HAP-1 (cell line): ENCODE results near the gene CXCL17.

Source experiments
- DNase-seq, 2 experiments: peaks; one replicate each; pipeline ENCODE4 v3.0.0-alpha.2; 2016 to 2020; ENCODE audit warnings: low spot score in 2 of 2
- H3K27me3 ChIP-seq: fragments of 250-450 bp; sonication (Bioruptor Pico); 2 replicates; pipeline ENCODE4 v1.5.1; 2020; ENCODE audit warnings: low read depth, mild to moderate bottlenecking, moderate library complexity
- H3K36me3 ChIP-seq: fragments of 250-450 bp; sonication (Bioruptor Pico); replicated peaks from 2 replicates; pipeline ENCODE4 v1.5.1; 2020; ENCODE audit warnings: mild to moderate bottlenecking
- H3K4me1 ChIP-seq: fragments of 250-450 bp; sonication (Bioruptor Pico); 2 replicates; pipeline ENCODE4 v1.5.1; 2020; ENCODE audit warnings: mild to moderate bottlenecking
- H3K4me3 ChIP-seq: fragments of 250-450 bp; sonication (Bioruptor Pico); 2 replicates; pipeline ENCODE4 v1.5.1; 2020; ENCODE audit warnings: mild to moderate bottlenecking, moderate library complexity
- H3K9me3 ChIP-seq: fragments of 250-450 bp; sonication (Bioruptor Pico); 2 replicates; pipeline ENCODE4 v1.5.1; 2020; ENCODE audit warnings: mild to moderate bottlenecking, moderate library complexity
- in situ Hi-C: fragments of 300-500 bp; cut with MboI; formaldehyde crosslinking; loops from 3 replicates; pipeline ENCODE4 v1.14.3; 2020; ENCODE audit warnings: low sequenced_read_pairs, inconsistent platforms, mixed read lengths

Gene CXCL17

DNA sequence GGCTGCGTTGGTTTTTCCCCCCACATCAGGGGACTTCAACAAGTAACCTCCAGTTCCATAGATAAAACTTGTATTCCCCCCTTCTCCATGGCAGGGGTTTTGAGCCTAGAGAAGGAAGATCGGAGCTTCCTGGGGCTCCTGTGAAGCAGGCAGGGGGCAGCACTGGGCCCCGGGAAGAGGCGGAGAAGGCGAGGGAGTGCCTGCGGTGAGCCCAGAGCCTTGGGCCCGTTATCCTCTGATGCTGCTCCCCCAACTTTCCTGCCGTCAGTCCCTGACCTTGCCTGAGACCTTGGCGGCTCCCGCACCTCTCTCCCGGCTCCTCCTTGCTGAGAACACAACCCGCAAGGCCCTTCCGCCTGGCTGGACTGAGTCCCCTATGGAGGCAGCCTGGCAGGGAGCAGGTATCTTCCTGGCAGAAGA lies 18.0 kb downstream of the CXCL17 start:
- no peaks in the 10 kb centered on the region for H3K27me3 ChIP-seq
- H3K4me1 ChIP-seq = peaks cover 5% of the 10 kb centered on the region
- in situ Hi-C loops = no loop called here
- peak in 1 of 2 experiments; percentile 50 for DNase-seq
- H3K36me3 ChIP-seq = no peaks in the 10 kb centered on the region
- H3K4me3 ChIP-seq = no peak overlapping the region
- H3K9me3 ChIP-seq = no peaks in the 10 kb centered on the region

DNA sequence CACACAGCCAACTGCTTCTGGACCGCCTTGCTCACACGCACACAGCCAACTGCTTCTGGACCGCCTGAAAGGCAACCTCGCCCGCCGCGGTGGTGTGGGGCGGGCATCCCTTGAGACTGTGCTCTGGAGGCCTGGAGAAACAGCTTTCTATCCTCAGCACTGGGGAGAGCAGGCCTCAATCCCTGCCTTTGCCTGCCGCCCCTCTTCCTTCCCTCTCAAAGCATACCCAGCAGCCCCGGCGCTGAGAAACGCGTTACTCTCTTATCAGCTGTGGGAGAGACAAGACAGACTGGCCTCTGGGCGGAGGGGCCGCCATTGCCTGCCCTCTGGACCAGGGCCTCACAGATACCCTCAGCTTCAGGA lies 18.4 kb downstream of the CXCL17 start:
- peaks cover 5% of the 10 kb centered on the region for H3K4me1 ChIP-seq
- no peak overlapping the region for H3K4me3 ChIP-seq
- DNase-seq = no peak
- no peaks in the 10 kb centered on the region for H3K27me3 ChIP-seq
- no peaks in the 10 kb centered on the region for H3K9me3 ChIP-seq
- in situ Hi-C loops = no loop called here
- no peaks in the 10 kb centered on the region for H3K36me3 ChIP-seq

DNA sequence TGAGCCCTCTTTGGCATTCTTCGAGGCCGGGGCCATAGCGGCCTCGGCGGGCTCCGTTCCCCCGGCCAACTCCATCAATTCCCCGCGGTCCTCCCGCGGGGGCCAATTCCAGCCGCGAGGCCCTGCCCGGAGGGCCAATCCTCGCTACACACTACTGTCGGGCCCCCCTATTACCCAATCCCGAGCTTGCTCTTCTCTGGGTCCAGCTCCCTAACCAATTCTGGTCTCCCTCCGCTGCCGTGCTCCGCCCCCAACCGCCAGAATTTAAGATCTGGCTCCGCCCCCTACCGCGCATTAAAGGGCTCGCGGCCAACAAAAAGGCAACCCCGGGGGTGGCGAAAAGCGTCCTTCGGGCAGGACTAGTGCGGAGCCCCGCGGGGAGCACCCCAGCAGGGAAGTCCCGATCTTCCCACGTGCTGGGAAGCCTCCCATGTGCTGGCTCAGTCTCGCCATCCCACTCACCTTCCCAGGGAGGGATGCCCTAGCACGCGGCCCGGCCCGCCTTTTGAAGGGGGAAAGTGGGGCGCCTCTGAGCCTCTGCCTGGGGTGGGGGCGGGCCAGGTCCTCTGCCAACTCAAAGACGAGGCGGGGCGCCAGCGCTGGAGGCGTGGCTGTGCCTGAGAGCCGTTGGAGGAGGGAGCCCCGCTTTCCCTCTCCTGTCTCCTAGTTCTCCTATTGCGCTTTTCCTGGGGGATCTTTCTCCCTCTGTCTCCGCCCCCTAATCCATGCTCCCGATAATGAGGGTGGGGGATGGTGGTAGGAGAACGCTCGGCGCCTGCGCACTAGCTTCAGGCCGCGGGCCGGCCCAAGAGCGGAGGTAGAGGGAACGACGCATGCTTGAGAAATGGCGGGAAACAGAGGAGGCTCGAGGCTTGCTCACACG lies 19.0 kb downstream of the CXCL17 start:
- in situ Hi-C loops = no loop called here
- peak overlapping the region; percentile 62 for H3K4me3 ChIP-seq
- H3K9me3 ChIP-seq = no peaks in the 10 kb centered on the region
- H3K4me1 ChIP-seq = peaks cover 5% of the 10 kb centered on the region
- H3K36me3 ChIP-seq = no peaks in the 10 kb centered on the region
- DNase-seq = peak; percentile 91 to 95
- no peaks in the 10 kb centered on the region for H3K27me3 ChIP-seq

DNA sequence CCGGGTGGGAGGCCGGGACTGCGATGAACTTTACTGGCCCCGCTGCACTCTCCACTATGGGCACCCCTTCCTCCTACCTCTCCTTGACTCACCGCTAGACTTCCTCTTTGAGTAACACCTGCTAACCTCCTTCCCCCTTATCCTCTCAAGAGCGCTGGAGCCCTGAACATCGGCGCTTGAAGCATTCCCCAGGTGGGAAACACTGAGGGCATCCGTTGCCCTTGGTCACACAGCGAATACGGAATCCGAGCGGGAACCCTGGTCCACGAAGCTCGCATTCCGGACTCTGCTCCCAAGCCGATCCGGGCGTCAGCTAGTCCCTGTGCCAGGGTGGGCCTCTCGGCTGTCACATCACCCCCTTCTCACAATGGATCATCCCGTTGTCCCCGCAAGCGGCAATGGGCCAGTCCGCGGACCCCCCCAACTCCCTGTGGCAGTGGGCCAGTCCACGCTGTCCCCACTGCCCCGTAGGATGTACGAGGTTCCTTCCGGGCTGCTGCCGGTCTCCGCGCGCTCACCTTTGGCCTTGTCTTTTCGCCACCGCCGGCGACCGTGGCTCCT lies 19.8 kb downstream of the CXCL17 start:
- no peaks in the 10 kb centered on the region for H3K9me3 ChIP-seq
- H3K4me3 ChIP-seq = peak overlapping the region; percentile 62
- H3K4me1 ChIP-seq = peaks cover 5% of the 10 kb centered on the region; the same call in 1 of the 2 replicates
- no peaks in the 10 kb centered on the region for H3K36me3 ChIP-seq
- in situ Hi-C loops = no loop called here
- DNase-seq = peak; percentile 15 to 70
- H3K27me3 ChIP-seq = no peaks in the 10 kb centered on the region

DNA sequence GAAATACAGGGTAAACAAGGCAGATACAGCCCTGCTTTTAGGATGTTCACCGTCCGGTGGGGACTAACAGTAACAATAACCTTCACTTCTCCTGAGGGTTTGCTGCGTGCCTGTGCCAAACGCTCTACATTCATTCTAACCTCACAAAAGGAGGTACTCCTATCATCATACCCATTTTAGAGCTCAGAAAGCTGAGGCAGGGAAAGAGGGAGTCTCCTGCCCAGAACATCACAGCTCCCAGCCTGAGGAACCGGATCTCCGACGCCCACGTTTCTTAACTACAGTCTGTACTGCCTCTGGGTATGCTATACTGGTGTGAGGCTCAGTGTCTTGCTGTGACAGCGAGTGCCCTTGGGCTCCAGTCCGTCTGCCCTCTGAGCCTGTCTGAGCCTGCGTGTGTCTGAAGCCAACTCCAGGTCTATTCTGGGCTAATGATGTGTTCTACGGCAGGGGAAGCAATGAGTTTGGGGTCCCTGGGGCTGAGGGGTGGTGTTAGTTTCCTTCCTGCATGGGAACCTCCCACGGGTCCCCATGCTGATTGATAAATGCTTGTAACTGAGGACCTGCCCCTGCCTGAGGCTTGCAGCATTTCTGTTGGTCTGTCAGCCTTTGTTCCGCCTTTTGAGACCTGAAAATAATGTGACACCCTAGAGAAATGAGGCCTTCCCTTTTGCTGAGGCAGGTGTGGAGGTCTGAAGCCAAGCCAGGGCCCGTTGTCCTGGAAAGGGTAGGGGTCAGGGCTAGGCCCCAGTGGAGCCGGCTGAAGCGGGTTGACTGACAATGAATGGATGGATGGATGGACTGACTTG lies 20.4 kb downstream of the CXCL17 start:
- no peaks in the 10 kb centered on the region for H3K27me3 ChIP-seq
- no peaks in the 10 kb centered on the region for H3K36me3 ChIP-seq
- H3K9me3 ChIP-seq = no peaks in the 10 kb centered on the region
- in situ Hi-C loops = no loop called here
- DNase-seq = no peak
- H3K4me3 ChIP-seq = peak overlapping the region; percentile 62
- H3K4me1 ChIP-seq = peaks cover 5% of the 10 kb centered on the region; the same call in 1 of the 2 replicates

DNA sequence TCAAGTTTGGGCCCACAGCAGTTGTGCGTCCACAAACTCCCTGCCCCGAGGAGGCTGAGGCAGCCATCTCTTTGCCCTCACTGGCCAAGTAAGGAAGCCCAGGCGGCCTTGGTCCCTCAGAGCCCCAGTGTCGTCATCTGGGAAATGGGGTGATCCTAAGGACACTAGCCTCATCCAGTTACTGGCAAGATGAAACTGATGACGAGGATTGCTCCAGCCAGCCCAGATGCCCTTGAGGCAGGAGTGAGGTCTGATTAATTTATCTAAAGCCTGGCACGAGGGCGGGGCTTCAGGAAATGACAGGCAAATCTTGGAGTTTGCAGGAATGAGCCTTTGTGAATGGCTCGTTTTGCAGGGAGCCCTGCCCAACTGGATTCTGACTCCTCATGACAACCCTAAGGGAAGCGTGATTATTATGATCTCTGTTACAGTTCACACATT lies 21.1 kb downstream of the CXCL17 start:
- no peaks in the 10 kb centered on the region for H3K27me3 ChIP-seq
- no peak overlapping the region for H3K4me3 ChIP-seq

DNA sequence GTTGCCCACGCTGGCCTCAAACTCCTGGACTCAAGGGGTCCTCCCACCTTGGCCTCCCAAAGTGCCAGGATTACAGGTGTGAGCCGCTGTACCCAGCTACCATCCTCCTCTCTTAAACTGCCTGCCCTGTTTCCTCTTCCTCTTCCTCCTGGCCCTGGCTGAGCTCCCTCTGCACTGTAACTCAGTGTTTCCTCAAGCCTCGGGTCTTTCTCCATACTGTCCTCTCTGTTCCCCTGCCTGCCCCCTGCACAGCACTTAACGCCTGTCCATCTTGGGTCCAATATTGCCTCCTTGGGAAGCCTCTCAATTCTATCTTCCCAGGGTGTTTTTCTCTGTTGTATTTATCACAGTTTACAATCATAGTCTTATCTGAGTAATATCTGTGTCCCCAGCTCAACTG lies 21.6 kb downstream of the CXCL17 start:
- Histone ChIP-seq H3K9me3 (no peaks in the 10 kb centered on the region), H3K4me3 (no peak overlapping the region), H3K4me1 (peaks cover 5% of the 10 kb centered on the region; the same call in 1 of the 2 replicates), H3K27me3 (no peaks in the 10 kb centered on the region), H3K36me3 (no peaks in the 10 kb centered on the region)
- no peak for DNase-seq
- in situ Hi-C loops = no loop called here

More for the DNA sequence above, 21.1 kb downstream of the CXCL17 start:
- no peaks in the 10 kb centered on the region for H3K9me3 ChIP-seq
- no peak for DNase-seq
- H3K4me1 ChIP-seq = peaks cover 5% of the 10 kb centered on the region; the same call in 1 of the 2 replicates
- in situ Hi-C loops = no loop called here
- no peaks in the 10 kb centered on the region for H3K36me3 ChIP-seq

DNA sequence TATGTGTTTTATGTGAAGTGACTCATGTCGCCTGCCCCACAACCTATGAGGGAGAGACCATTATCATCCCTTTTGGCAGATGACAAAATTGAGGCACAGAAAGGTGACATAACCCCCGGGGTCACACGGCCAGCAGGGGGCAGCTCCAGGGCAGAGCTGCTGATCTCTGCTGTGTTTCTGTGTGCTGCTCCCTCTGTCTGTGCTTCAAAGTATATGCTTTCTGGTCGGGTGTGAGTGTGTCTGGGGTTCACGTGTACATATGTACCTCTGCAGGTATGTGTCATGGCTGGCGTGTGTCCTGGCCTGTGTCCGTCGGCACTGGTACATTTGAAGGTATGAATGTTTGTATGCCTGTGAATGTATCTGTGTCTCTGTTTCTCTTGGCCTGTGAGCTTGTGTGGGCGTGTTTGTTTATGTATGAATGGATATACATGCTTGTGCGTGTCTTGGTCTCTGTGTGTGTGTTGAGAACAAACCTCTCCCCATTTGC lies 22.6 kb downstream of the CXCL17 start:
- Histone ChIP-seq H3K36me3 (no peaks in the 10 kb centered on the region), H3K4me1 (peaks cover 5% of the 10 kb centered on the region; the same call in 1 of the 2 replicates), H3K4me3 (no peak overlapping the region), H3K9me3 (no peaks in the 10 kb centered on the region), H3K27me3 (no peaks in the 10 kb centered on the region)
- DNase-seq = peak; percentile 40 to 74
- in situ Hi-C loops = no loop called here

DNA sequence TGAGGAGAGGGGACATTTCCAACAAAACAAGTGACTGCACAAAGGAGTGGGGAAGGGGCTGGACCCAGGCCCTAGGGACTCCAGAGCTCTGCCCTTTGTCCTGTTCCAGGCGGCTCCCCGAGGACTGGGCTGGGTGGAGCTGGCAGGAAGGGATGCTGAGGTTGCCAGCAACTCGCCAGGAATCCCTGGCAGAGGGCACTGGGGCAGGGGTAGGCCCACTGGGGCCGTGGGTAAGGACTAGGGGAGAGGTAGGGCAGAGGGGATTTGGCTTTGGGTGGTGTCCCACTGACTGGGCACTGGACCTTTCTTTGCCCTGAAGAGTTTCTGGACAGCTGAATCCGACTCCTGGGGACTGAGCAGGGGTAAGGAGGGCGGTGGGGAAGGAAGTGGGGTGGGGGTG lies 23.4 kb downstream of the CXCL17 start:
- H3K9me3 ChIP-seq = no peaks in the 10 kb centered on the region
- peaks cover 5% of the 10 kb centered on the region; the same call in 1 of the 2 replicates for H3K4me1 ChIP-seq
- no peak for DNase-seq
- no peaks in the 10 kb centered on the region; the same call in 1 of the 2 replicates for H3K36me3 ChIP-seq
- in situ Hi-C loops = no loop called here
- no peaks in the 10 kb centered on the region for H3K27me3 ChIP-seq
- no peak overlapping the region for H3K4me3 ChIP-seq

DNA sequence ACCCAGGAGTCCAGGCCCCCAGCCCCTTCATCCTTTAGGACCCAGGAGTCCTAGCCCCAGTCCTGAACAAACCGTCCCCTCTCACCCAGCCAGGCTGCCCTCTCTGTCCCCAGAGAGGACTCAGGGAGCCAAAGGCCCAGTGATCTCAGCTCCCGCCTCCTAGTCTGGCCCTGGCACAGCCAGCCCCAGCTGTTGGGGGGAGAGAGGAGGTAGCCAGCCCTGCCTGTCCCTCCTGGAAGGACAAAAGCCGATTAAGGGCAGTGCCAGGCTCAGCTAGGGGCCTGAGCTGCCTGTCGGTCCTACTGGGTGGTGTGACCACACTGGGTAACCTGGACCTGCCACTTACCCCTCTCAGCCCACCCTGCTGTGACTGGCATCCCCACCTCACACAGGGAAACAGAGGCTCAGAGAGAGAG lies 30.1 kb downstream of the CXCL17 start:
- H3K27me3 ChIP-seq = no peaks in the 10 kb centered on the region
- H3K4me1 ChIP-seq = no peaks in the 10 kb centered on the region
- no peak overlapping the region for H3K4me3 ChIP-seq
- no peaks in the 10 kb centered on the region for H3K9me3 ChIP-seq
- no peaks in the 10 kb centered on the region; the same call in none of the 2 replicates for H3K36me3 ChIP-seq
- in situ Hi-C loops = no loop called here
- no peak for DNase-seq

DNA sequence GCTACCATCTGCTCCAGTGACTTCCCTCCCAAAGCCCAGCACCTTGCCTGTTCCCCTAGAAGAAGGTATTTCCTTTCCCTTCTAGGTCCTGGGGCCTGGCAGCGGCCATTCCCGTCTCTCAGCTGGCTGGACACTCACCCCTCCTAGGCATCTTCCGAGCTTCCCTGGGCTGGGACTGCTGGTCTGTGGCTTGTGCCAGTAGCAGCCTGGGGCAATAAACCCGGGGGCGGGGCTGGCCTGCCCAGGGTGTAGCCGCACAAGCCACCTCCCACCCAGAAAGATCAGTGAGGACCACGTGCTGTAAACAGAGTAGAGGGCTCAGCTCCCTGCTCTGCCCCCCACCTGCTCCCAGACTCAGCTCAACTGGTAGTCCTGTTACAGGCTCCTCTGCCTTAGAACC lies 30.5 kb downstream of the CXCL17 start:
- Histone ChIP-seq H3K4me3 (no peak overlapping the region), H3K4me1 (no peaks in the 10 kb centered on the region), H3K27me3 (no peaks in the 10 kb centered on the region), H3K9me3 (no peaks in the 10 kb centered on the region), H3K36me3 (no peaks in the 10 kb centered on the region; the same call in none of the 2 replicates)
- in situ Hi-C loops = no loop called here
- peak in 1 of 2 experiments; percentile 70 for DNase-seq

DNA sequence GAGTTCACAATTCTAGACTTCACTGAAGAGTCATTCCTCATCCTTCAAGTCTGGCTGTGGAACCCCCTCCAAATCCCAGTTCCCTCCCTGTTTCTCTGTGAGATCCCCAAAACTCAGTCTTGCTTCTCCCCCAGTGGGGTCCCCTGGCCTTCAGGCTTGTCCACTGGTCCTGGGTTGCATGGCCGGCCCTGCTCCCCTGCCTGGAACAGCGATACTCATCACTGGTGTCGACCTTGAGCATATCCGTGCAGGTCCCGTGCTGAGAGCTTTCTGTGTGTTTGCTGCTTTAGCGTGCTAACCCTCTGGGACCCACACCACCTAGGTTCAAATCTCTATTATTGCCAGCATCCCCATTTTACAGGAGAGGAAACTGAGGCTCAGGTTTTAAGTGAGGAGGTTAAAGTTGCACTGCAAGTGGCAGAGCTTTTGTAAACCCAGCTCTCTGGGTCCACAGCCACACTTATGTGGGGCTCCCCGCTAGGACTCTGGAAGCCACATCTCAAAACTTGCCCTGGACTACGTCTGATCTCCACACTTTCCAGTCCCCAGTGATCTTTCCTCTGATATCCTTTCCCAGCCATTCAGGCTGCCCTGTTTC lies 31.1 kb downstream of the CXCL17 start:
- Histone ChIP-seq H3K36me3 (no peaks in the 10 kb centered on the region; the same call in none of the 2 replicates), H3K4me3 (no peak overlapping the region), H3K27me3 (no peaks in the 10 kb centered on the region), H3K4me1 (no peaks in the 10 kb centered on the region), H3K9me3 (no peaks in the 10 kb centered on the region)
- in situ Hi-C loops = no loop called here
- no peak for DNase-seq

DNA sequence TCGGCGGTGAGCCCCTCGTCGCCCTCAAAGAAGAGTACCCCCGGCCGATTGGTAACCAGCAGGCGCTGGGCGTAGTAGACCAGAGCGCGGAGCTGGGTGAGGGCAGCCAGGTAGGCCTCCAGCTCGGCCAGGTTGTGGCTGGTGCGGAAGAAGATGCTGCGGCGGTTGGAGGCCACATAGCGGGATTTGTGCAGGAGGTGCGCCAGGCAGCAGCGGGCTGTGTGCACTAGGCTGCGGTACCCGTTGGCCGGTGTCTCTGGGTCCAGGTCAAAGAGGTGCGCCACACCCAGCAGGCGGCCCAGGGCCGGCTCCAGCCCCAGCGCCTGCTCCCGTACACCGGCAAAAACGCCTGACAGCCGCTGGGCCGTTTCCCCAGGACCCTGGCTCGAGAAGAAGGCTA lies 32.4 kb downstream of the CXCL17 start:
- in situ Hi-C loops = no loop called here
- Histone ChIP-seq H3K36me3 (no peaks in the 10 kb centered on the region; the same call in none of the 2 replicates), H3K4me3 (no peak overlapping the region), H3K27me3 (no peaks in the 10 kb centered on the region), H3K9me3 (no peaks in the 10 kb centered on the region), H3K4me1 (no peaks in the 10 kb centered on the region)
- no peak for DNase-seq
